Measurements from ENCODE around the gene NDUFAF8. TPM values are rescaled to one million over a fixed set of nuclear protein-coding genes. Genes with fewer than 3 reads are reported as not detected.

Gene NDUFAF8
- total and polyA plus RNA-seq, 2 donors = 11.2 to 26.7 TPM

DNA sequence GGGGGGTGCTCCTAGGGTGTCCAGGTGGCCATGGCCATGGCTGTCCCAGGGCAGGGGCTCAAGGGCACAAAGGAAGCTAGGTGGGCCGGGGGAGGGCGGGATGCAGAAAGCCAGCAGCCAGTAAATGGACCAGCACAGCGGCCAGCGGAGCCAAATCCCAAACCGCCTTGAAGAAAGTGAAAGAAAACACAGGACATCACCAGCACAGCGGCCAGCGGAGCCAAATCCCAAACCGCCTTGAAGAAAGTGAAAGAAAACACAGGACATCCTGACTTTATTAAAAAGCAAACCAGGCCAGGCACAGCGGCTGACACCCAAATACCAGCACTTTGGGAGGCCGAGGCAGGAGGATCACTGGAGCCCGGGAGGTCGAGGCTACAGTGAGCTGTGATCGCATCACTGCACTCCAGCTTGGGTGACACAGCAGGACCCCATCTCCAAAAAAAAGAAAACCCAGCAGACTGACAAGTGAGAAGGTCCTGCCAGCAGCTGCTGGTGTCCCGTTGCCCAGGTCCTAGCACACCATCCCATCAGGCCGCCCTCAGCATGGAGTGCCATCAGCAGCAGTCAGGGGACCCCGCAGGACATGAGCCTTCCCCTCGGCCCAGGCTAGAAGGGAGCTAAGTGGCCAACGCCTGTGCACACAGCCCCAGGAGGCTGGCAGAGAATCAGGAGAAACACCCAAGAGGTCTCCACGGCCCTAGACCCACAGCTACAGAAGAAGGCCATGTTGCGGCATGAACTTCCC lies 39.0 kb downstream of the NDUFAF8 start:
- WGBS = 82% methylated on average over 20 of the region's 20 CpGs
- DNase-seq (ENCODE audit: extremely low spot score) = no peak
- Histone ChIP-seq H3K27ac (ENCODE audit: low read depth) (no peak overlapping the region), H3K36me3 (ENCODE audit: insufficient read depth) (peaks cover 3% of the 10 kb centered on the region), H3K4me3 (ENCODE audit: low read depth, low read length) (no peak overlapping the region), H3K4me1 (ENCODE audit: insufficient read depth) (no peaks in the 10 kb centered on the region)

- 96% methylated on average over 8 of the region's 8 CpGs for WGBS
- H3K4me3 ChIP-seq (ENCODE audit: low read depth, low read length) = no peak overlapping the region
- peaks cover 3% of the 10 kb centered on the region for H3K36me3 ChIP-seq (ENCODE audit: insufficient read depth)
- no peak overlapping the region for H3K27ac ChIP-seq (ENCODE audit: low read depth)
- no peaks in the 10 kb centered on the region for H3K4me1 ChIP-seq (ENCODE audit: insufficient read depth)
- DNase-seq (ENCODE audit: extremely low spot score) = no peak
These were observed 39.7 kb downstream of the NDUFAF8 start for GRCh38 chr17:81278831-81279230.

DNA sequence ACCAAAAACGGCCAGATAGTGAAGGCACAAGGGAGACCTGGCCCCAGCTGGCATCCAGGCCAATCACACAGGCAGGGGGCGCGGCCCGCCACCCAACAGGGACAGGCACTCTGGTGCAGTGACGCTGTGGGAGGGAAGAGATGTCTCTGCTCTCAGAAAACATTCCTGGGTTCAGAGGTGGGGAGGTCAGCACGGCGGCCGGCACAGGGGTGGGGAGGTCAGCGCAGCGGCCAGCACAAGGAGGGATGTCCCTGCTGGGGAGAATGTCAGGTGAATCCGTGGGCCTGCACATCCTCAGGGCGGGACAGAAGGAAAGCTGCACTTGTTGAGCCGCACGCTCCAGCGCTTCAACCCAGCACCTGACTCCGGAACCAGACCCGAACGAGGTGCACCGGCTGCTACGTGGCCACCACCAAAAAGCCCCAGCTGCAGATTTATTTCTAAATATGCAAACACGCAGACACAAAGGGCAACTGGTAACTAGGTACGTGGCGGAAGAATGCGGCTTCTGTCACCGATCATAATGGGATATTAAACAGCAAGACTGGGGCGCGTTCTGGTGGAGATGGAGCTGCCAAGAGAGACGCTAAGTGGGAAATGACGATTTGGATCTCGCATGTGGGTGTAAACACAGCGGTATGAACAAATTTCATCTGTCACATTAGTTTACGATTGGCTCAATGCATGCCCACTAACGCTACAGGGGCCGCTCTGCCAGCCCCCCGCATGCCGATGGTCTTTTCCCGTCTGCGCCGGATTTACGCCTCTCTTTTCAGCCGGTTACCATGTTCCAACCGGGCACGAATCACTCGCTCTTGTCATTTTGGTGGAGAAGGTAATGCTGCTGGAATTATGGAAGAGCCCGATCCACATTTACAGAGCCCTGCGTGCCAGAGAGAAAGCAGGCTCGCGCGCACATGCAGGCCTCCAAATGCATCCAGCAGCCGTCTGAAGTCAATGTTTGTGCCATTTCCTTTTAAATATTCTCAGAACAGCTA lies 40.5 kb downstream of the NDUFAF8 start:
- WGBS = 96% methylated on average over 50 of the region's 50 CpGs
- Histone ChIP-seq H3K36me3 (ENCODE audit: insufficient read depth) (peaks cover 3% of the 10 kb centered on the region), H3K4me1 (ENCODE audit: insufficient read depth) (no peaks in the 10 kb centered on the region), H3K27ac (ENCODE audit: low read depth) (no peak overlapping the region), H3K4me3 (ENCODE audit: low read depth, low read length) (no peak overlapping the region)
- no peak for DNase-seq (ENCODE audit: extremely low spot score)

- DNase-seq (ENCODE audit: extremely low spot score) = no peak
- no peak overlapping the region for H3K4me3 ChIP-seq (ENCODE audit: low read depth, low read length)
- H3K27ac ChIP-seq (ENCODE audit: low read depth) = no peak overlapping the region
- WGBS = 97% methylated on average over 24 of the region's 24 CpGs
- H3K4me1 ChIP-seq (ENCODE audit: insufficient read depth) = no peaks in the 10 kb centered on the region
- peaks cover 3% of the 10 kb centered on the region for H3K36me3 ChIP-seq (ENCODE audit: insufficient read depth)
These were observed 41.5 kb downstream of the NDUFAF8 start for GRCh38 chr17:81280571-81280970.

- no peak overlapping the region for H3K27ac ChIP-seq (ENCODE audit: low read depth)
- no peak overlapping the region for H3K4me3 ChIP-seq (ENCODE audit: low read depth, low read length)
- no peak for DNase-seq (ENCODE audit: extremely low spot score)
- H3K4me1 ChIP-seq (ENCODE audit: insufficient read depth) = no peaks in the 10 kb centered on the region
- 94% methylated on average over 33 of the region's 33 CpGs for WGBS
- H3K36me3 ChIP-seq (ENCODE audit: insufficient read depth) = peaks cover 3% of the 10 kb centered on the region
These were observed 43.0 kb downstream of the NDUFAF8 start for GRCh38 chr17:81282141-81282540.

DNA sequence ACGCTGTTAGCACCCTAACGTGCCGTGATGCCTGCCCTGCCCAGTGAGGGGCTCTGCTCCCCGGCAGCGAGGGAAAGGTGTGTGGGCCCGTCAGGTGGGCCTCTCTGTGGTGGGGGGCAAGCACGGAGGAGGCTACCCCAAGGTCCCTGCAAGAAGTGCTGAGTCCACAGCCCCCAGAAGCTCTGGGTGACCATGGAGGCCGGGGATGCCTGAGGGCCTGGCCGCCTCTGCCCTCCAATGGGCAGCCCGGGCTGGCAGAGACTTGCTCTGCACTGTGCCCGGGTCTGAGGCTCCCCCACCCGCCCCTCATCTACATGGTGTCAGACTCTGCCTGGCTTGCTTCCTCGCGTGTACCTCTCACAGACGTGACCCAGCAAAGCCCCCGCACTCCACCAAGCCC lies 43.8 kb downstream of the NDUFAF8 start:
- DNase-seq (ENCODE audit: extremely low spot score) = no peak
- Histone ChIP-seq H3K4me1 (ENCODE audit: insufficient read depth) (no peaks in the 10 kb centered on the region), H3K27ac (ENCODE audit: low read depth) (no peak overlapping the region), H3K4me3 (ENCODE audit: low read depth, low read length) (no peak overlapping the region), H3K36me3 (ENCODE audit: insufficient read depth) (peaks cover 3% of the 10 kb centered on the region)
- 93% methylated on average over 16 of the region's 16 CpGs for WGBS

- H3K4me1 ChIP-seq (ENCODE audit: insufficient read depth) = no peaks in the 10 kb centered on the region
- H3K27ac ChIP-seq (ENCODE audit: low read depth) = no peak overlapping the region
- DNase-seq (ENCODE audit: extremely low spot score) = no peak
- peaks cover 3% of the 10 kb centered on the region for H3K36me3 ChIP-seq (ENCODE audit: insufficient read depth)
- peak overlapping the region; percentile 22 for H3K4me3 ChIP-seq (ENCODE audit: low read depth, low read length)
- 56% methylated on average over 37 of the region's 37 CpGs for WGBS
These were observed 46.2 kb downstream of the NDUFAF8 start for GRCh38 chr17:81285179-81285878.

- DNase-seq (ENCODE audit: extremely low spot score) = no peak
- H3K27ac ChIP-seq (ENCODE audit: low read depth) = no peak overlapping the region
- no peaks in the 10 kb centered on the region for H3K4me1 ChIP-seq (ENCODE audit: insufficient read depth)
- peak overlapping the region; percentile 22 for H3K4me3 ChIP-seq (ENCODE audit: low read depth, low read length)
- H3K36me3 ChIP-seq (ENCODE audit: insufficient read depth) = peaks cover 3% of the 10 kb centered on the region
- 66% methylated on average over 12 of the region's 12 CpGs for WGBS
These were observed 46.8 kb downstream of the NDUFAF8 start for GRCh38 chr17:81285894-81286293.

DNA sequence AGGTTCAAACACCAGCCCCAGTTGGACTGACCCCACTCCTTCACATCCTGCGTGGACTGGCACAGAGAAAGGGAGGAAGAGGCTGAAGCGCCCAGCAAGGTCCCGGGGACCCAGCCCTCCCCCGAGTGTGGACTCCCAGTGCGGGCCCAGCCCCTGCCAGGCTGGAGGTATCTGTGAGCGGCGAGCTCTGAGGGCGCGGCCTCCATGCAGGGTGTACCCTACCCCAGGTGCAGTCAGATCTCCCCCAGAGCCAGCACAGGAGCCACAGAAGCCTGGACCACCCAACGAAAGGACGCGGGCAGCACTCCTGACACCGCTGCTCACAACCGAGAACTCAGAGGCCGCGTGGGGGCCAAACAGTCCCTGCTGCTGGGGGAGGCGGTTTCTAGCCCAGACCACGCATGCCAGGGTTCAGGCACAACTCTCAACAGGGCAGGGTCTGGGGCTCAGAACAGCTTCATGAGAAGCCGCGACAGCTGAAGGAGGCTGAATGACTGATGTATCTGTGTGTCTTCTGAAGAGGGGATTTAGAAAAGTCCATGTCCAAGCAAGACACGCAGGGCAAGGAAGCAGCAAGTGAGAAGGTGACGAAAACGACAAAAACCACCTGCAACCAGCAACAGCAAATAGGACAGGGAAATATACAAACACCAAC lies 47.5 kb downstream of the NDUFAF8 start:
- no peaks in the 10 kb centered on the region for H3K4me1 ChIP-seq (ENCODE audit: insufficient read depth)
- no peak overlapping the region for H3K27ac ChIP-seq (ENCODE audit: low read depth)
- H3K36me3 ChIP-seq (ENCODE audit: insufficient read depth) = peaks cover 3% of the 10 kb centered on the region
- 92% methylated on average over 23 of the region's 23 CpGs for WGBS
- H3K4me3 ChIP-seq (ENCODE audit: low read depth, low read length) = no peak overlapping the region
- DNase-seq (ENCODE audit: extremely low spot score) = no peak

DNA sequence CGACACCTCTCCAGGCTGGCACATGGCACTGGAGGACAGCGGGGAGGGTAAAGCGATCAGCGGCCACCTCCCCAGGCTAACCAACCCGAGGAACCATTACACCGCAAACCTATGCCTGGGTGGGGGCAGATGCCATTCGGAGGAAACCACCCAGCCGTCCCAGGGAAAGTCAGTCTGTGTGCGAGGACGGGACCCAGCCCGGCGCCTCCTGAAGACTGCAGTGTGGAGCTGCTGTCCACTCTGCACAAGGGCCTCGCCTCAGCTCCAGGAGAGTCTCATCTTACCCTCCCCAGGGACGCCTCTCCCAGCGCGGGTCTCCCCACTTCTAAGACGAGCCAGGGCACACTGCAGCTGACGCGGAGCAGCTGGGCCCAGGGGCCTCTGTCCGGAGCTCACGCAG lies 48.0 kb downstream of the NDUFAF8 start:
- Histone ChIP-seq H3K36me3 (ENCODE audit: insufficient read depth) (no peaks in the 10 kb centered on the region), H3K4me3 (ENCODE audit: low read depth, low read length) (no peak overlapping the region), H3K4me1 (ENCODE audit: insufficient read depth) (no peaks in the 10 kb centered on the region), H3K27ac (ENCODE audit: low read depth) (no peak overlapping the region)
- DNase-seq (ENCODE audit: extremely low spot score) = no peak
- 91% methylated on average over 21 of the region's 21 CpGs for WGBS

- H3K4me1 ChIP-seq (ENCODE audit: insufficient read depth) = no peaks in the 10 kb centered on the region
- H3K27ac ChIP-seq (ENCODE audit: low read depth) = no peak overlapping the region
- DNase-seq (ENCODE audit: extremely low spot score) = no peak
- no peak overlapping the region for H3K4me3 ChIP-seq (ENCODE audit: low read depth, low read length)
- 85% methylated on average over 16 of the region's 16 CpGs for WGBS
- no peaks in the 10 kb centered on the region for H3K36me3 ChIP-seq (ENCODE audit: insufficient read depth)
These were observed 48.8 kb downstream of the NDUFAF8 start for GRCh38 chr17:81287741-81288430.

- H3K27ac ChIP-seq (ENCODE audit: low read depth) = no peak overlapping the region
- DNase-seq (ENCODE audit: extremely low spot score) = no peak
- 90% methylated on average over 8 of the region's 8 CpGs for whole genome bisulfite sequencing
- H3K4me3 ChIP-seq (ENCODE audit: low read depth, low read length) = no peak overlapping the region
- H3K36me3 ChIP-seq (ENCODE audit: insufficient read depth) = no peaks in the 10 kb centered on the region
- no peaks in the 10 kb centered on the region for H3K4me1 ChIP-seq (ENCODE audit: insufficient read depth)
These were observed 49.6 kb downstream of the NDUFAF8 start for GRCh38 chr17:81288715-81289114.

All from urinary bladder (tissue), 4 donors.